HEK293 (cell line): ENCODE results near the gene PLCL1.

Experiments
- CTCF ChIP-seq: fragments of 450-650 bp; formaldehyde crosslinking; IDR thresholded peaks from 2 replicates; pipeline ENCODE4 v1.5.1; 2016; ENCODE audit warnings: missing biosample characterization, missing genetic modification characterization
- YY1 ChIP-seq: fragments of 450-650 bp; formaldehyde crosslinking; IDR thresholded peaks from 2 replicates; pipeline ENCODE4 v1.5.1; 2018; ENCODE audit warnings: missing biosample characterization, missing genetic modification characterization
- ZBTB17 ChIP-seq: fragments of 450-650 bp; formaldehyde crosslinking; IDR thresholded peaks from 2 replicates; pipeline ENCODE4 v1.5.1; 2016; ENCODE audit warnings: missing biosample characterization, missing genetic modification characterization
- ZBTB26 ChIP-seq: fragments of 450-650 bp; formaldehyde crosslinking; optimal IDR thresholded peaks from 2 replicates; pipeline ENCODE3; 2016; ENCODE audit warnings: missing biosample characterization, mild to moderate bottlenecking, missing genetic modification characterization
- ZEB2 ChIP-seq: fragments of 450-650 bp; formaldehyde crosslinking; IDR thresholded peaks from 2 replicates; pipeline ENCODE4 v1.5.1; 2016; ENCODE audit warnings: missing biosample characterization, missing genetic modification characterization
- ZNF398 ChIP-seq: fragments of 450-650 bp; formaldehyde crosslinking; IDR thresholded peaks from 2 replicates; pipeline ENCODE4 v1.5.1; 2017; ENCODE audit warnings: missing biosample characterization, missing genetic modification characterization
- ZNF521 ChIP-seq: fragments of 450-650 bp; formaldehyde crosslinking; IDR thresholded peaks from 2 replicates; pipeline ENCODE4 v1.5.1; 2017; ENCODE audit warnings: missing biosample characterization, mild to moderate bottlenecking, missing genetic modification characterization
- ZNF677 ChIP-seq: fragments of 450-650 bp; IDR thresholded peaks from 2 replicates; pipeline ENCODE4 v1.5.0; 2018; ENCODE audit warnings: missing biosample characterization, mild to moderate bottlenecking, missing genetic modification characterization, moderate library complexity
- ZNF692 ChIP-seq: fragments of 450-650 bp; formaldehyde crosslinking; IDR thresholded peaks from 2 replicates; pipeline ENCODE4 v1.5.1; 2016; ENCODE audit warnings: missing biosample characterization, missing genetic modification characterization
- ZNF768 ChIP-seq: fragments of 450-650 bp; formaldehyde crosslinking; IDR thresholded peaks from 2 replicates; pipeline ENCODE4 v1.5.1; 2018; ENCODE audit warnings: missing biosample characterization, mild to moderate bottlenecking, missing genetic modification characterization

- TF ChIP-seq ZNF768 (tag by site-specific recombination) (no peak), CTCF (no peak), ZNF692 (tag by site-specific recombination) (no peak), ZBTB17 (tag by site-specific recombination) (no peak), ZBTB26 (tag by site-specific recombination) (no peak), ZEB2 (tag by site-specific recombination) (no peak), ZNF398 (tag by site-specific recombination) (no peak), YY1 (tag by site-specific recombination) (no peak), ZNF521 (no peak), ZNF677 (tag by site-specific recombination) (no peak)
These were observed 3.4 kb upstream of the PLCL1 start for GRCh38 chr2:197801033-197801432.
